ENCODE data around the gene BBS12. TPM values are rescaled to one million over a fixed set of nuclear protein-coding genes. Genes with fewer than 3 reads are reported as not detected.
A peak's percentile ranks its signal among the peaks of the same experiment; 100 is the strongest.

BBS12 gene
- total and polyA plus RNA-seq, 9 of the 15 experiments (the other 6 are each of a cell fraction or from before 2014, with no cell fraction given) = 2.7 to 6.5 (median 3.3) TPM

- Histone ChIP-seq H3K27ac (ENCODE audit: extremely low read depth, low read depth, low read length) (peak overlapping the region; percentile 50; the same call in 2 of the 3 replicates), H3K9ac (ENCODE audit: insufficient read depth in 1 of 2, low read depth in 2 of 2, low read length in 2 of 2) (no peak overlapping the region), H3K4me1 (replicated peaks in 1 of 2; ENCODE audit: control insufficient read depth in 2 of 2, insufficient read depth in 2 of 2, low read length in 2 of 2) (peaks cover 0 to 42% of the 10 kb centered on the region in 2 experiments; a peak in 3 of 5 replicates), H4K20me1 (replicated peaks; ENCODE audit: control insufficient read depth, insufficient read depth, low read length) (no peaks in the 10 kb centered on the region), H3K36me3 (ENCODE audit: control insufficient read depth, insufficient read depth, low read length) (peaks cover 17% of the 10 kb centered on the region; the same call in 2 of the 3 replicates), H3K79me2 (ENCODE audit: control insufficient read depth, insufficient read depth, low read length) (peaks cover 11% of the 10 kb centered on the region; the same call in 1 of the 3 replicates), H3K27me3 (ENCODE audit: control insufficient read depth in 2 of 2, insufficient read depth in 2 of 2, low read length in 2 of 2) (no peaks in the 10 kb centered on the region), H3K9me1 (ENCODE audit: control insufficient read depth, insufficient read depth, low read length) (no peaks in the 10 kb centered on the region), H2AFZ (ENCODE audit: low read depth, low read length) (peak overlapping the region; percentile 76), H3K4me2 (ENCODE audit: insufficient read depth, low read length) (no peak overlapping the region), H3K9me3 (replicated peaks; ENCODE audit: control insufficient read depth, insufficient read depth, low read depth, low read length) (peaks cover 17% of the 10 kb centered on the region), H3K4me3 (no peak overlapping the region)
- 100% methylated on average over 1 of the region's 1 CpG for WGBS (ENCODE audit: insufficient coverage, low coverage, missing lambda C conversion rate)
- FAIRE-seq = no peak
- ChIA-PET CTCF (ENCODE audit: low intra/inter-chr PET ratio) (no interaction called here), POLR2A (no interaction called here)
- intact Hi-C loops (cut with micrococcal nuclease) = no loop called here
- BruUV-seq (replicated peaks) = no TSS peak
- no peak for ATAC-seq
- in situ Hi-C loops (cut with MboI) = no loop called here
- TF ChIP-seq CCNT2 (IDR thresholded peaks at IDR 0.05; ENCODE audit: borderline replicate concordance, extremely low read depth, insufficient read length, low read depth, low read length) (no peak), ZNF316 (IDR thresholded peaks at IDR 0.05) (peak; percentile 64), AFF1 (IDR thresholded peaks at IDR 0.05; ENCODE audit: low read depth in 1 of 2, partially characterized antibody in 2 of 2) (peak in 1 of 2 experiments; percentile 3), C11orf30 (IDR thresholded peaks at IDR 0.05; ENCODE audit: low read depth) (peak; percentile 39; the same call in 1 of the 2 replicates)
- DNase-seq (ENCODE audit: extremely low read depth in 1 of 4, low spot score in 3 of 4) = no peak
These were observed 14.6 kb downstream of the BBS12 start for GRCh38 chr4:122747068-122747467.

Measured in K562 (cell line).